Measurements from ENCODE around the gene CNTF. TPM values are rescaled to one million over a fixed set of nuclear protein-coding genes. Genes with fewer than 3 reads are reported as not detected.

The CNTF gene
- total RNA-seq, 2 donors from 2014 or later = 1.8 to 2.1 TPM

DNA sequence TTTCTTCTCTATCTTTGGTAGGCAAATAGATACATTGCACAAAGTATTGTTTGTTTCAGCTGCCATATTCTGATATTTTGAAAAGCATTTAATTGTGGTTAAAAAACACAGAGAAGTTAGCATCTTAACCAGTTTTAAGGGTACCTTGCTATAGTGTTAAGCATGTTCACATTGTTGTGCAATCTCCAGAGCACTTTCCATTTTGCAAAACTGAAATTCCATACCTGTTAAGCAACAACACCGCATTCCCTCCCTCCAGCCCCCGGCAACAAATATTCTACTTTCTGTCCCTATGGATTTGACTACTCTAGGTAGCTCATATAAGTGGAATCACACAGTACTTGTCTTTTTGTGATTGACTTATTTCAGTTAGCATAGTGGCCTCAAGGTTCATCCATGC lies 33.9 kb downstream of the CNTF start:
- TF ChIP-seq, protein P1, sequence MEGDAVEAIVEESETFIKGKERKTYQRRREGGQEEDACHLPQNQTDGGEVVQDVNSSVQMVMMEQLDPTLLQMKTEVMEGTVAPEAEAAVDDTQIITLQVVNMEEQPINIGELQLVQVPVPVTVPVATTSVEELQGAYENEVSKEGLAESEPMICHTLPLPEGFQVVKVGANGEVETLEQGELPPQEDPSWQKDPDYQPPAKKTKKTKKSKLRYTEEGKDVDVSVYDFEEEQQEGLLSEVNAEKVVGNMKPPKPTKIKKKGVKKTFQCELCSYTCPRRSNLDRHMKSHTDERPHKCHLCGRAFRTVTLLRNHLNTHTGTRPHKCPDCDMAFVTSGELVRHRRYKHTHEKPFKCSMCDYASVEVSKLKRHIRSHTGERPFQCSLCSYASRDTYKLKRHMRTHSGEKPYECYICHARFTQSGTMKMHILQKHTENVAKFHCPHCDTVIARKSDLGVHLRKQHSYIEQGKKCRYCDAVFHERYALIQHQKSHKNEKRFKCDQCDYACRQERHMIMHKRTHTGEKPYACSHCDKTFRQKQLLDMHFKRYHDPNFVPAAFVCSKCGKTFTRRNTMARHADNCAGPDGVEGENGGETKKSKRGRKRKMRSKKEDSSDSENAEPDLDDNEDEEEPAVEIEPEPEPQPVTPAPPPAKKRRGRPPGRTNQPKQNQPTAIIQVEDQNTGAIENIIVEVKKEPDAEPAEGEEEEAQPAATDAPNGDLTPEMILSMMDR (IDR thresholded peaks at IDR 0.05) = no peak
- no peak overlapping the region for H3K27ac ChIP-seq
- no peaks in the 10 kb centered on the region for H3K9me3 ChIP-seq
- H3K4me3 ChIP-seq = no peak overlapping the region
- H3K27me3 ChIP-seq = no peaks in the 10 kb centered on the region
- H3K36me3 ChIP-seq = no peaks in the 10 kb centered on the region
- no peaks in the 10 kb centered on the region for H3K4me1 ChIP-seq
- H3K9ac ChIP-seq (ENCODE audit: low read depth in 2 of 2, low read length in 2 of 2) = no peak overlapping the region
- intact Hi-C loops (cut with DNase I) = loop anchor here (10.0 kb wide), 1 partner anchor 238 kb away; no protein-coding TSS in a partner anchor
- no peak for DNase-seq

GRCh38 chr11:58658623-58659022 lies 36.2 kb downstream of the CNTF start:
- H3K9me3 ChIP-seq = no peaks in the 10 kb centered on the region
- H3K4me3 ChIP-seq = no peak overlapping the region
- H3K36me3 ChIP-seq = no peaks in the 10 kb centered on the region
- no peak for DNase-seq
- TF ChIP-seq, protein P1 (IDR thresholded peaks at IDR 0.05) = no peak
- H3K9ac ChIP-seq (ENCODE audit: low read depth in 2 of 2, low read length in 2 of 2) = no peak overlapping the region
- H3K27ac ChIP-seq = no peak overlapping the region
- no peaks in the 10 kb centered on the region for H3K27me3 ChIP-seq
- H3K4me1 ChIP-seq = no peaks in the 10 kb centered on the region
- intact Hi-C loops (cut with DNase I) = loop anchor here (10.0 kb wide), 1 partner anchor 236 kb away; no protein-coding TSS in a partner anchor

GRCh38 chr11:58659404-58659803 lies 36.9 kb downstream of the CNTF start:
- Histone ChIP-seq H3K36me3 (no peaks in the 10 kb centered on the region), H3K9me3 (no peaks in the 10 kb centered on the region), H3K27me3 (no peaks in the 10 kb centered on the region), H3K4me1 (no peaks in the 10 kb centered on the region), H3K4me3 (no peak overlapping the region), H3K27ac (no peak overlapping the region), H3K9ac (ENCODE audit: low read depth in 2 of 2, low read length in 2 of 2) (no peak overlapping the region)
- no peak for DNase-seq
- TF ChIP-seq, protein P1 (IDR thresholded peaks at IDR 0.05) = no peak
- intact Hi-C loops (cut with DNase I) = loop anchor here (10.0 kb wide), 1 partner anchor 235 kb away; no protein-coding TSS in a partner anchor

- H3K9me3 ChIP-seq = no peaks in the 10 kb centered on the region
- H3K9ac ChIP-seq (ENCODE audit: low read depth in 2 of 2, low read length in 2 of 2) = no peak overlapping the region
- intact Hi-C loops (cut with DNase I) = loop anchor here (10.0 kb wide), 1 partner anchor 235 kb away; no protein-coding TSS in a partner anchor
- no peak overlapping the region for H3K4me3 ChIP-seq
- H3K4me1 ChIP-seq = no peaks in the 10 kb centered on the region
- no peak overlapping the region for H3K27ac ChIP-seq
- TF ChIP-seq, protein P1 (IDR thresholded peaks at IDR 0.05) = no peak
- H3K36me3 ChIP-seq = no peaks in the 10 kb centered on the region
- no peaks in the 10 kb centered on the region for H3K27me3 ChIP-seq
- no peak for DNase-seq
Observed at GRCh38 chr11:58659910-58660570, 37.6 kb downstream of the CNTF start.

DNA sequence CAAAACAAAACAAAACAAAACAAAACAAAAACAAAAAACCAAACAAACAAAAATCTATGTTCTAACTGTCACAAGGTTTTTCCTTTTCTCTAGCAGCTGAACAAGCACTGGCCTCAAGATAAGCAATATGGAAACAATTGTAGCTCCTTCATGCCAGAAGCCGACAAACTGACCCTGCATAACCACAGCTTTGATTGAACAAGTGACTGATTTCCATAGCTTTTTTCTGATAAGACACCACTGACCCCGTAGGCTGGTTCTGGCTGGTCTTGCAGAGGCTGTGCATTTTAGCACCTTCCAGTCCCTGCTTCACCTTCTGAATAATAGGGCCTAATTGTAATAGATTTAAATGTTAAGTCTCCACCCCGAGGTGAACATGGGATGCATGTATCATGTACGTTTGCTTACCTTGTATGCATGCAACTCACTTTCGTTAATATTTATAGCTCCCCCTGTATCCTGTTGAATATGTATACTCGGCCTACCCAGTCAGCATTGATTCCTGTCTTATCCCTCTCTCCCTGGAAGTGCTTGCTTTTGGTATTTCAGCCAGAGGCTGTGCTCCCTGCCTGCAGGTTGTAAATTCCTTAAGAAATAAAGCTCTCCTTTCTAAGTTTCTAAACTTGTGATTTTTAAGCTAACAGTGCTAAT lies 49.6 kb downstream of the CNTF start:
- TF ChIP-seq, protein P1 (IDR thresholded peaks at IDR 0.05) = no peak
- no peak for DNase-seq
- Histone ChIP-seq H3K9ac (ENCODE audit: low read depth in 2 of 2, low read length in 2 of 2) (no peak overlapping the region), H3K9me3 (no peaks in the 10 kb centered on the region), H3K36me3 (no peaks in the 10 kb centered on the region), H3K4me1 (no peaks in the 10 kb centered on the region), H3K27me3 (no peaks in the 10 kb centered on the region), H3K4me3 (no peak overlapping the region), H3K27ac (no peak overlapping the region)
- intact Hi-C loops (cut with DNase I) = loop anchor here (10.0 kb wide), 2 partner anchors 97 to 113 kb away; partner anchors contain the start of genes LPXN and ZFP91

All from colonic mucosa (tissue), 4 donors.